HG02759 (cell line): Measurements from ENCODE around the gene DIP2C.

Source experiments
- ATAC-seq: cut with Tn5 transposase; IDR thresholded peaks from one replicate; pipeline ENCODE4 v1.9.1; 2021; ENCODE audit warnings: mild to moderate bottlenecking, moderate library complexity; ENCODE audit not compliant: unreplicated experiment

The DIP2C gene

GRCh38 chr10:677750-678661 lies 11.5 kb downstream of the DIP2C start:
- ATAC-seq = no peak

DNA sequence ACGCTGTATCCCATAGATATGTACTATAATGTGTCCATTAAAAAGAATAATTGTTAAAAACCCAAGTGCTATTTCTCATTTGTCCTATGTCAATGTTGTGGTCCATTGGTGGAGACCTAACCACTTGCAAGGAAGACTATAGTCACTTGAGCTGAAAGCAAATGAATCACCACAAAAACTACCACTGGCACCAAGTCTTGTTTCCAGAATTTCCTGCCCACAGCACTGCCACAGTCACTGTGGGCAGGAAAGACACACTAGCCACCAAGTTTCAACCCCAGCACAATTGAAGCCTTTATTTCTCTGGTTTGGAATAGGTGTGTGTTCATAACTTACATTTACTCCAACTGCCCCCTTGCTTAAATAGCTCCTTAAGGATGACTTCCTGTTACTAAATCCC lies 12.4 kb downstream of the DIP2C start:
- ATAC-seq = no peak

- ATAC-seq = peak; percentile 52
Observed at GRCh38 chr10:676178-676577, 13.3 kb downstream of the DIP2C start.

GRCh38 chr10:675532-675931 lies 13.9 kb downstream of the DIP2C start:
- ATAC-seq = no peak

GRCh38 chr10:673492-673891 lies 16.0 kb downstream of the DIP2C start:
- no peak for ATAC-seq

DNA sequence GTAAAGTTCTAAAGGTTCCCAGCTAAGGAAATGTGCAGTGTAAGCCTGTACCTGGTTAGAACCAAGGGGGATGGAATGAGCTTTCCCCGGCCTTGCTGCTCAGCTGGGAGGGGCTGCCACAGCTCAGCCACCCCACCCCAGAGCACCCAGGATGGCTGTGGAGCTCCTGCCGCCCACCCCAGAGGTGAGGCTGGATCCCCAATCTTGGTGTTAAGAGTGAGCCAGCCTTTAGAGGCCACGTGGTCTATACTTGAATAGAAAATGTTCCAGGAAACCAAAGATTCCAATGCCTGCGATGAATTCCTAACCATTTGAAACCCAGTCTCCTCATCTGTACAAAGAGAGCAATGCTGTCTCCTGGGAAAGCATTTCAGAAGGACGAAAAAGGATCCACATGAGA lies 16.5 kb downstream of the DIP2C start:
- no peak for ATAC-seq

DNA sequence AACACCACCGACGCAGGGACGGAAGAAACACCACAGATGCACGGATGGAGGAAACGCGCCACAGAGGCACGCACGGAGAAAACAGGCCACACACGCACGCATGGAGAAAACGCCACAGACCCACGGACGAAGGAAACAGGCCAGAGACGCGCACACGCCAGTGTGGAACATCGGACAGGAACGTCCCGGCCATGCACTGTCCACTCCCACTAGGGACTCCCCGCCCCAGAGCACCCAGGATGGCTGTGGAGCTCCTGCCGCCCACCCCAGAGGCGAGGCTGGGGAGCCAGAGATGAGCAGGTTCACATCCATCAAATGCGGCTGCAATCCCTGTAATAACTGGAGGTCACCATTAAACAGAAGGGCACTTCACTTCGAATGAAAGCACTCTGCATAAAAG lies 17.3 kb downstream of the DIP2C start:
- no peak for ATAC-seq

GRCh38 chr10:670990-671389 lies 18.5 kb downstream of the DIP2C start:
- no peak for ATAC-seq

- ATAC-seq = no peak
Observed at GRCh38 chr10:670038-670437, 19.4 kb downstream of the DIP2C start.

GRCh38 chr10:668786-669485 lies 20.5 kb downstream of the DIP2C start:
- ATAC-seq = no peak

DNA sequence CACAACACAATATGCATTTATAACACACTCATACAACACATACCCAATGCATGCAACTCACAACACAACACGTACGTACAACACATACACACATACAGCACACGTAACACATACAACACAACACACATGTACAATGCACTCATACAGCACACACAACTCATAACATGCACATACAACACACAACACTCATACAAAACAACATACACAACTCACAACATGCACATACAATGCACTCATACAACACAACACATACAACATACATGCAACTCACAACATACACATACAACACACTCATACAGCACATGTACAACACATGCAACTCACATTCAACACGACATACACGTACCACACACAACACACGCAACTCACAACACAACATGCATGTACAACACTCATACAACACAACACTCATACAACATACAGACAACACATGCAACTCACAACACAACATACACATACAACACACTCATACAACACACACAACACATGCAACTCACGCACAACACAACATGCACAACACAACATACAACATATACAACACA lies 21.8 kb downstream of the DIP2C start:
- ATAC-seq = no peak

- ATAC-seq = no peak
Observed at GRCh38 chr10:667096-667495, 22.4 kb downstream of the DIP2C start.

DNA sequence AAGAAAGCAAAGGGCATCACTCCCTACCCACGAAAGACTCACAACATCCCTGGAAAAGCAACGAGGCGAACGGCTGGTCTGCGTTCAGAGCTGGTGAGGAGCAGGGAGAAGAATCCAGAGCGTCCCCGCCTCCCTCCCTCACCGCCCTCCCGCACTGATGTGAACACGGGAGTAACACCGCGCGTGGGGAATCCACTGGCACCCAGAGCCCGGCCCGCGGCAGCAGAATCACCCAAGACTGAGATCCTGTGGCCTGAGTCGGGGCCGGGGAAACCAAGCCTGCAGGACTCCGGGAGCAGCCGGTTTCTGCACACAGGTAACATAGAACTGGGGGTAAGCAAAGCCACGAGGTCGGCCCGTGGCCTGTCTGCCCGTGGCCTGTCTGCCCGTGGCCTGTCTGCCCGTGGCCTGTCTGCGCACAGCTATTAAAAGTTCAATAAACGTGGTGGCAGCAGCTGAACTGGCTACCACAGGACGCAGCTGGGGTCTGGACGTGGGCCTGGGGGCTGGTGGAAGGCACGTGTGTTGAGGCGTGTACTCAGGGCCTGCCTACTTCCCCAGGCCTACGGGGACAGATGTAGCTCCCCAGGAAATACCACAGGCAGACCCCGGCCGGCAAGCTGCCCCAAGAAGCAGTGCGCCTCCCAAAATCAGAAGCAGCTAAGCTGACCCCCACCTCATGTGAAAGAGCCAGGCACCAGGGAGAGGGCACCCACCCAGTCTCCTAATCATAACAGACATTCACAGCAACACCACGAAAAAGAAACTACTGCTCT lies 23.0 kb downstream of the DIP2C start:
- ATAC-seq = no peak

GRCh38 chr10:665579-666091 lies 23.8 kb downstream of the DIP2C start:
- no peak for ATAC-seq

DNA sequence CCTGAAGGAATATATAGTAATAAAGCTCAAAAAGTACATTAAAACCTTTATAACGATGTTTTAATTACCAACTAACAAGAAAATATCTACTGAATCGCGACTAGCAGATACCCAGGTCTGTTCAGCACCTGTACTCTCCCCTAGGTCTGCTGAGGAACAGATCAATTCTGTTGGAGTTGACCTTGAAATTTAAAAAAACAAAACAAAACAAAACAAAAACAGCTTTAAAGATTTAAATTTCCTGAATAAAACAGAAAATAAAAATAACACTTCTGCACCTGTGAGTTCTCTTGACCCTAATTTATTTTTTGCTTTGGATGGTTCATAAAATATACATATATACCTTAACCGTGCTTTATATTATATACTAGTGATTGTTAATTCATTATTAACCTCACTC lies 24.6 kb downstream of the DIP2C start:
- no peak for ATAC-seq

DNA sequence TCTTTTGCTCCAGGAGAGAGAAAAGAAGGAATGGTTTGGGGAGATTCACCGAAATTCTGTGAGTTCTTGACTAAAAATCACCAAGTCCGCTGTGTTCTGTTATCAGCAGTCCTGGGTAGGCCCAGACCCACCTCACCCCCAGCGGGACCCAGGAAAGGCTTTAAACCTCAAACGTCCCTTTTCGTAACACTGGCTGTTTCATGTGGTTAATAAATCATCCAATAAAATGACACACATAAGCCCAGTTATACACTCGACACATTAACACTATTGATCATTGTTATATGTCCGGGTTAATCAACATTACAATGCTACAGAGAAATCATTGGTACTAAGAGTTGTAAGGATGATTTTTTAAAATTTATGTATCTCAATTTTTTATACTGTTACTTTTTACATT lies 25.2 kb downstream of the DIP2C start:
- no peak for ATAC-seq

- no peak for ATAC-seq
Observed at GRCh38 chr10:663831-664251, 25.6 kb downstream of the DIP2C start.

DNA sequence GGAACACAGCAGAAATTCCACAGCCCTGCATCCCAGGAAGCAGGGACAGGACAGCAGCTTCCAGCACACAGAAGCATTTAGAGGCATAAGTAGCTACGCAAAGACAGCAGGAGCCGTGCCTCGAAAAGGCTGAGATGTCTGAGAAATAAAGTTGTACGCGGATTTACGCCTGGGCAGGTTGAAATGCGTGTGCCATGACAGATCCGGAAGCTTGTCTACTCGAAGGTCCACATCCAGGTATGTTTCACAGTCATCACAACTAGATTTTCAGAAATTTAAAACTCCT lies 26.1 kb downstream of the DIP2C start:
- ATAC-seq = no peak

DNA sequence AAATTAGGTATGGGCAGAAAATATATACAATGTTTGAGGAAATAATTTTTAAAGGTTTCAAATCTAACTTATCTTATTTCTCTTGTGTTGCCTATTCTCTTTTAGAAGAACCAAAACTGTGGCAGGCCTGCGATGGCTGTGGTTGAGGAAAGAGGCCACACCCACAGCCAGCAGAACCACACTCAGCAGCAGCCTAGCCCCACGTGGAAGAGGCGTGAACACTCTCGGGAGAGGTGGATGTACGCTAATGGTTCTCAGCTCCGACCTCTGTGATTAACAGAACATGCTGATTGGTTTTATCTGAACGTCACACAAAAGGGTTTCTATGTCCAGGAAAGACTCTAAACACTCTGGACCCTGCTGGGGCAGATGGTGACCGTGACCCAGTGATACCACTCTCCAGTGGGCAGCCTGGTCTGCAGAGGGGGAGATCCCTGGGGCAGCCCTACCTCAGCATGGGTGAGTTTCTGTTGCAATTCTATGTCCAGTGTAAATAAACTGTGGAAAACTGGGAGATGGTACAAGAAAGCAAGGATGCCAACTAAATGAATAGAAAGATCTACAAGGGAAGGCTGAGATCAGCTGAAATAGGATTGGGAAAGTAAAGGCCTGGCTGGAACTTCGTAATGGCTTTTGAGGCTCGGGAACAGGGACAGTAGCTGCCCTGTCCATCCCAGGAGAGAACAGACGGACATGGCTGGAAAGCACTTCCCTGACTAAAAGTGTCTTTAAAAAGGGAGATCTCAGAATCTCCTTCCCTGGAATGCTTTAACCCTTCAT lies 26.6 kb downstream of the DIP2C start:
- ATAC-seq = no peak

- no peak for ATAC-seq
Observed at GRCh38 chr10:662223-662605, 27.3 kb downstream of the DIP2C start.
